HepG2 (cell line): ENCODE results near the gene ATE1. TPM values are rescaled to one million over a fixed set of nuclear protein-coding genes. Genes with fewer than 3 reads are reported as not detected.

Source experiments
- ARID3A ChIP-seq: IDR thresholded peaks from 2 replicates; pipeline ENCODE4 v1.6.1; 2012; ENCODE audit warnings: low read depth, low read length, improper control_type of control experiment
- ISL2 ChIP-seq: sonication (generic); formaldehyde crosslinking; IDR thresholded peaks from 2 replicates; pipeline ENCODE4 v1.5.0; 2020; ENCODE audit warnings: missing genetic modification reagents
- KLF13 ChIP-seq: sonication (generic); formaldehyde crosslinking; IDR thresholded peaks from 2 replicates; pipeline ENCODE4 v1.4.0; 2020; ENCODE audit warnings: mild to moderate bottlenecking, missing genetic modification reagents
- KLF15 ChIP-seq: sonication (generic); formaldehyde crosslinking; IDR thresholded peaks from 2 replicates; pipeline ENCODE4 v1.8.1; 2023; ENCODE audit warnings: borderline replicate concordance, mild to moderate bottlenecking, inconsistent platforms, missing genetic modification reagents, mixed read lengths
- MAX ChIP-seq: IDR thresholded peaks from 2 replicates; pipeline ENCODE4 v1.6.1; 2012; ENCODE audit warnings: inconsistent platforms
- NFKBIZ ChIP-seq: IDR thresholded peaks from 2 replicates; pipeline ENCODE4 v1.6.1; 2018; ENCODE audit warnings: missing genetic modification reagents, missing compliant biosample characterization
- NFYC ChIP-seq: IDR thresholded peaks from 2 replicates; pipeline ENCODE4 v1.6.1; 2016; ENCODE audit warnings: missing genetic modification reagents, missing compliant biosample characterization
- PAF1 ChIP-seq: IDR thresholded peaks from 2 replicates; pipeline ENCODE4 v1.6.1; 2016; ENCODE audit warnings: missing genetic modification reagents, missing compliant biosample characterization
- PCBP1 ChIP-seq: fragments of 200-400 bp; formaldehyde crosslinking; IDR thresholded peaks from 2 replicates; pipeline ENCODE4 v1.6.1; 2017; ENCODE audit warnings: mild to moderate bottlenecking, low read depth, low read length, borderline replicate concordance
- PHF20 ChIP-seq: sonication (generic); formaldehyde crosslinking; IDR thresholded peaks from 2 replicates; pipeline ENCODE4 v1.5.0; 2020; ENCODE audit warnings: mild to moderate bottlenecking, missing genetic modification reagents
- PRMT3 ChIP-seq: sonication (generic); formaldehyde crosslinking; IDR thresholded peaks from 2 replicates; pipeline ENCODE4 v1.8.1; 2022; ENCODE audit warnings: low read depth, mild to moderate bottlenecking, moderate library complexity, missing genetic modification reagents, borderline replicate concordance
- RXRA ChIP-seq: sonication (generic); formaldehyde crosslinking; IDR thresholded peaks from 2 replicates; pipeline ENCODE4 v1.5.1; 2020; ENCODE audit warnings: missing genetic modification reagents
- SMAD9 ChIP-seq: sonication (generic); formaldehyde crosslinking; IDR thresholded peaks from 2 replicates; pipeline ENCODE4 v1.5.1; 2020; ENCODE audit warnings: mild to moderate bottlenecking, missing genetic modification reagents
- TCF7 ChIP-seq: sonication (generic); IDR thresholded peaks from 2 replicates; pipeline ENCODE4 v1.6.1; 2016; ENCODE audit warnings: antibody characterized with exemption, low read depth
- THAP8 ChIP-seq: sonication (generic); formaldehyde crosslinking; IDR thresholded peaks from 2 replicates; pipeline ENCODE4 v1.5.1; 2020; ENCODE audit warnings: missing genetic modification reagents, mild to moderate bottlenecking, borderline replicate concordance
- TP53 ChIP-seq: sonication (generic); formaldehyde crosslinking; conservative IDR thresholded peaks from 2 replicates; pipeline ENCODE4 v1.4.0; 2020; ENCODE audit warnings: missing genetic modification reagents
- YEATS2 ChIP-seq: sonication (generic); formaldehyde crosslinking; IDR thresholded peaks from 2 replicates; pipeline ENCODE4 v1.4.0; 2020; ENCODE audit warnings: missing genetic modification reagents, borderline replicate concordance
- ZBTB46 ChIP-seq: sonication (generic); formaldehyde crosslinking; IDR thresholded peaks from 2 replicates; pipeline ENCODE4 v1.4.0; 2020; ENCODE audit warnings: mild to moderate bottlenecking, missing genetic modification reagents, borderline replicate concordance
- ZFP1 ChIP-seq: IDR thresholded peaks from 2 replicates; pipeline ENCODE4 v1.6.1; 2016
- ZNF230 ChIP-seq: sonication (generic); formaldehyde crosslinking; IDR thresholded peaks from 2 replicates; pipeline ENCODE4 v1.4.0; 2020; ENCODE audit warnings: mild to moderate bottlenecking, missing genetic modification reagents
- ZNF558 ChIP-seq: sonication (generic); formaldehyde crosslinking; IDR thresholded peaks from 2 replicates; pipeline ENCODE4 v1.9.0; 2022; ENCODE audit warnings: mild to moderate bottlenecking, missing genetic modification reagents, borderline replicate concordance
- ZNF614 ChIP-seq: IDR thresholded peaks from 2 replicates; pipeline ENCODE4 v1.6.1; 2018; ENCODE audit warnings: missing biosample characterization, missing genetic modification reagents, inconsistent platforms, borderline replicate concordance
- ZNF691 ChIP-seq: sonication (generic); formaldehyde crosslinking; IDR thresholded peaks from 2 replicates; pipeline ENCODE4 v1.4.0; 2020; ENCODE audit warnings: missing genetic modification reagents, low read depth, mild to moderate bottlenecking, borderline replicate concordance
- ZNF746 ChIP-seq: sonication (generic); formaldehyde crosslinking; IDR thresholded peaks from 2 replicates; pipeline ENCODE4 v1.8.0; 2022; ENCODE audit warnings: mild to moderate bottlenecking, missing genetic modification reagents
- ZSCAN21 ChIP-seq: sonication (generic); formaldehyde crosslinking; IDR thresholded peaks from 2 replicates; pipeline ENCODE4 v1.8.0; 2022; ENCODE audit warnings: mild to moderate bottlenecking, missing genetic modification reagents, moderate library complexity, borderline replicate concordance
- ZSCAN22 ChIP-seq: sonication (generic); formaldehyde crosslinking; IDR thresholded peaks from 2 replicates; pipeline ENCODE4 v1.4.0; 2020; ENCODE audit warnings: mild to moderate bottlenecking, missing genetic modification reagents
- polyA plus RNA-seq, 8 experiments: library from polyadenylated mRNA; depleted of rRNA in 3 of 8; stranded (reverse) in 7 of 8; unstranded in 1 of 8; fragments of >200 nt; fragmentation: Illumina TruSeq in 4 of 8; extraction: Trizol in 4 of 8; gene quantifications; 2 replicates each; pipeline versions ENCODE4 v1.2.1 to v1.2.3, GENCODE V29; 2011 to 2016; ENCODE audit warnings: low read depth in 4 of 8, missing spikeins in 1 of 8, mixed read lengths in 1 of 8; ENCODE audit not compliant: insufficient read depth in 1 of 8
- total RNA-seq, 5 experiments: library from RNA; depleted of rRNA; stranded (reverse); fragments of >200 nt; fragmentation: Illumina TruSeq; extraction: Trizol; gene quantifications; 2 replicates each; pipeline ENCODE4 v1.2.3, GENCODE V29; 2016; ENCODE audit warnings: low read depth in 1 of 5

Gene ATE1
- total and polyA plus RNA-seq, 2 of the 13 experiments (the other 11 are each of a cell fraction or from before 2014, with no cell fraction given) = 17.5 to 42.2 TPM

- TF ChIP-seq PHF20 (CRISPR knock-in tag) = peak; percentile 73
- no peak for TF ChIP-seq RXRA (CRISPR knock-in tag)
- TF ChIP-seq MAX = peak; percentile 82; the same call in 1 of the 2 replicates
- no peak for TF ChIP-seq ZNF614 (CRISPR knock-in tag)
- no peak for TF ChIP-seq ZBTB46 (CRISPR knock-in tag)
- 0 out of 2 replicates have a peak, but pooled peaks have one; percentile 55 for TF ChIP-seq ZNF558
- TF ChIP-seq ARID3A = no peak
- no peak for TF ChIP-seq KLF15 (CRISPR knock-in tag)
- TF ChIP-seq KLF13 = no peak
- no peak for TF ChIP-seq ZSCAN22 (CRISPR knock-in tag)
- no peak for TF ChIP-seq ZNF746 (CRISPR knock-in tag)
- no peak for TF ChIP-seq NFKBIZ
- TF ChIP-seq ZFP1 = 0 out of 2 replicates have a peak, but pooled peaks have one; percentile 27
- no peak for TF ChIP-seq TCF7
- TF ChIP-seq PCBP1 = no peak
- TF ChIP-seq PAF1 (CRISPR knock-in tag) = no peak
- no peak for TF ChIP-seq ZNF691 (CRISPR knock-in tag)
- no peak; the same call in 1 of the 2 replicates for TF ChIP-seq TP53
- TF ChIP-seq ISL2 (CRISPR knock-in tag) = peak; percentile 44; the same call in 1 of the 2 replicates
- TF ChIP-seq SMAD9 (CRISPR knock-in tag) = no peak
- TF ChIP-seq THAP8 (CRISPR knock-in tag) = no peak
- TF ChIP-seq YEATS2 (CRISPR knock-in tag) = no peak; the same call in 1 of the 2 replicates
- peak; percentile 52; the same call in 1 of the 2 replicates for TF ChIP-seq ZNF230 (CRISPR knock-in tag)
- TF ChIP-seq NFYC = no peak
- no peak for TF ChIP-seq ZSCAN21 (CRISPR knock-in tag)
- no peak for TF ChIP-seq PRMT3
Measured at GRCh38 chr10:121974535-121975294, 46.9 kb upstream of the ATE1 start, which contains the start of gene NSMCE4A (continued).
